Measurements from ENCODE around the gene DOCK7.

Gene DOCK7

DNA sequence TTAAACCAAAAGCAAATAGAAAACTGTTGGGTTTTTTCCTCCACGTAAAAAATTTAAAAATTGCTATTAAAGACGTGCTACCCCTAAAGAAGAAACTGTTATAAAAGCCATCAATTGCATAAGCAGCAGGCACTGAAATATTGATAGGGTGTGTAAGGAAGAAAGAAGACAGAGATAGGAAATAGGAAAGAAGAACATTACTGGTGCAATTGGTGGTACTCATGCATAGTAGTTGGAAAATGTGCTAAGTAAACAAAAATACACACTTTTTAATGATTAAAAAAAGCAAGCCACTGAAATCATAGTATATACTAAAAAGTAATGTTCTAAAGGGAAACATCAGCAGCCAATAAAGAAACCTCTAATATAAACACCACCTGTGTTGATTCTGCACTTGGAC is 143.6 kb downstream of the DOCK7 start:
- no peak for DNase-seq
- H3K4ac ChIP-seq (ENCODE audit: low read depth in 1 of 2, low read length in 2 of 2): no peak overlapping the region
- H4K91ac ChIP-seq (ENCODE audit: low read length): no peak overlapping the region
- no peak overlapping the region for H2AFZ ChIP-seq (ENCODE audit: low read depth, low read length)
- no peaks in the 10 kb centered on the region for H3K9me3 ChIP-seq (ENCODE audit: control insufficient read depth, low read length)
- H3K27me3 ChIP-seq (ENCODE audit: control insufficient read depth in 1 of 2, insufficient read depth in 1 of 2, low read length in 2 of 2): no peaks in the 10 kb centered on the region
- peaks cover 0 to 48% of the 10 kb centered on the region in 2 experiments for H3K36me3 ChIP-seq (ENCODE audit: control insufficient read depth in 1 of 2, insufficient read depth in 2 of 2, low read depth in 1 of 2, low read length in 2 of 2)
- H3K27ac ChIP-seq (ENCODE audit: low read length, poor library complexity, severe bottlenecking): no peak overlapping the region
- no peak overlapping the region for H3K18ac ChIP-seq (ENCODE audit: low read depth in 1 of 2, low read length in 2 of 2)
- H2BK12ac ChIP-seq (ENCODE audit: low read length in 2 of 2): no peak overlapping the region
- H3K4me2 ChIP-seq (ENCODE audit: low read length, poor library complexity, severe bottlenecking): no peak overlapping the region
- WGBS: 100% methylated on average over 2 of the region's 2 CpGs
- no peak overlapping the region for H3K9ac ChIP-seq (ENCODE audit: low read length)
- no peak overlapping the region for H2AK5ac ChIP-seq (ENCODE audit: low read length, severe bottlenecking)
- peaks cover 2% of the 10 kb centered on the region for H3K79me1 ChIP-seq (replicated peaks; ENCODE audit: low read length, poor library complexity, severe bottlenecking)
- H2BK5ac ChIP-seq (ENCODE audit: low read depth, low read length, poor library complexity, severe bottlenecking): no peak overlapping the region
- H3K4me1 ChIP-seq (ENCODE audit: control insufficient read depth, insufficient read depth, low read depth, low read length): no peaks in the 10 kb centered on the region
- no peak overlapping the region for H3K4me3 ChIP-seq (ENCODE audit: insufficient read depth in 1 of 2, low read depth in 1 of 2, low read length in 2 of 2)
- no peak overlapping the region for H3K14ac ChIP-seq (ENCODE audit: low read length in 2 of 2)
- H2BK120ac ChIP-seq (ENCODE audit: low read depth, low read length): no peak overlapping the region
- H4K8ac ChIP-seq (ENCODE audit: low read length): no peak overlapping the region
- H2BK15ac ChIP-seq (ENCODE audit: low read depth, poor library complexity, severe bottlenecking): no peak overlapping the region
- no peak overlapping the region for H3K23ac ChIP-seq (ENCODE audit: low read length in 2 of 2)

DNA sequence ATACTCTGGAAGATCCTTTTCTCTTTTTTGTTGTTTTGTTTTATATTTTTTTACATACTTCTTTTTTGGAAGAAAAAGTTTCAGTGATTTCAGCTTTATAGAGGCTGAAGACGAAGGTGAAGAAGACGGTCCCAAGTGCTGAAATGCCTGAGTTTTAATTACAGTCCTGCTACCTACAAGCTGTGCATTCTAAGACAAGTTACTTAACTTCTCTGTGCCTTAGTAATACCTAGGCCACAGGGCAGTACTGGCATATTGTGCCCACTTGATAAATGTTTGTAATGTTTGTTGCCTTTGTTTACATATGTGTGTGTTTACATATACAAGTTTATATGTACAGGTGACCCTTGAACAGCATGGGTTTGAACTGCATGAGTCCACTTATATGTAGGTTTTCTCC is 147.1 kb downstream of the DOCK7 start:
- H3K27ac ChIP-seq (ENCODE audit: low read length, poor library complexity, severe bottlenecking): no peak overlapping the region

DNA sequence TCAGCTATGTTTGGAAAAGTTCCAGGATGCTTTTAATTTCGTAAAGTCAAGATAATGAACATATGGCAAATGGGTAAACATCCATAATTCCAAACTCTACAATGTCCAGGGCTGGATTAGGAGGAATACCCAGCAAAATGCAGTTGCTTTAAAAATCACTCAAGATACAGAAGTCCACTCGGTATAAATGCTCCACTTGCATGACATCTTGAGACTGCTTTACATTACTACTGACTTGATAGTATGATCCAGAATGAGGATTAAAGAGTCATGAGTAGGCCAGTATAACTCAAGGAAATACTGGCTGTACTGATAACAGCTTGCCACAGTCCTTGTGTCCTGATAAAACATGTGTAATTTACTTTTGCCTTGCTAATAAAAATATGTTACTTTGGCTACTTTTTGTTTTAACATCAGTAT is 149.1 kb downstream of the DOCK7 start:
- H3K18ac ChIP-seq (ENCODE audit: low read depth in 1 of 2, low read length in 2 of 2): no peak overlapping the region
- no peak overlapping the region for H2BK12ac ChIP-seq (ENCODE audit: low read length in 2 of 2)
- H3K27ac ChIP-seq (ENCODE audit: low read length, poor library complexity, severe bottlenecking): no peak overlapping the region
- H3K9me3 ChIP-seq (ENCODE audit: control insufficient read depth, low read length): no peaks in the 10 kb centered on the region
- H2AK5ac ChIP-seq (ENCODE audit: low read length, severe bottlenecking): no peak overlapping the region
- no peak overlapping the region for H4K91ac ChIP-seq (ENCODE audit: low read length)
- no peak overlapping the region for H3K4me3 ChIP-seq (ENCODE audit: insufficient read depth in 1 of 2, low read depth in 1 of 2, low read length in 2 of 2)
- no peak overlapping the region for H3K9ac ChIP-seq (ENCODE audit: low read length)
- H4K8ac ChIP-seq (ENCODE audit: low read length): no peak overlapping the region
- no peak overlapping the region for H3K14ac ChIP-seq (ENCODE audit: low read length in 2 of 2)
- no peak overlapping the region for H2BK5ac ChIP-seq (ENCODE audit: low read depth, low read length, poor library complexity, severe bottlenecking)
- no peaks in the 10 kb centered on the region for H3K27me3 ChIP-seq (ENCODE audit: control insufficient read depth in 1 of 2, insufficient read depth in 1 of 2, low read length in 2 of 2)
- 92% methylated on average over 2 of the region's 2 CpGs for WGBS
- H2BK15ac ChIP-seq (ENCODE audit: low read depth, poor library complexity, severe bottlenecking): no peak overlapping the region
- H2AFZ ChIP-seq (ENCODE audit: low read depth, low read length): no peak overlapping the region
- DNase-seq: no peak
- peaks cover 7 to 87% of the 10 kb centered on the region in 2 experiments for H3K36me3 ChIP-seq (ENCODE audit: control insufficient read depth in 1 of 2, insufficient read depth in 2 of 2, low read depth in 1 of 2, low read length in 2 of 2)
- no peaks in the 10 kb centered on the region for H3K4me1 ChIP-seq (ENCODE audit: control insufficient read depth, insufficient read depth, low read depth, low read length)
- no peak overlapping the region for H3K4me2 ChIP-seq (ENCODE audit: low read length, poor library complexity, severe bottlenecking)
- no peaks in the 10 kb centered on the region for H3K79me1 ChIP-seq (replicated peaks; ENCODE audit: low read length, poor library complexity, severe bottlenecking)
- H3K4ac ChIP-seq (ENCODE audit: low read depth in 1 of 2, low read length in 2 of 2): no peak overlapping the region
- no peak overlapping the region for H2BK120ac ChIP-seq (ENCODE audit: low read depth, low read length)
- H3K23ac ChIP-seq (ENCODE audit: low read length in 2 of 2): no peak overlapping the region

More for the DNA sequence above, 147.1 kb downstream of the DOCK7 start:
- H3K9ac ChIP-seq (ENCODE audit: low read length): no peak overlapping the region
- H2BK15ac ChIP-seq (ENCODE audit: low read depth, poor library complexity, severe bottlenecking): no peak overlapping the region
- no peaks in the 10 kb centered on the region for H3K27me3 ChIP-seq (ENCODE audit: control insufficient read depth in 1 of 2, insufficient read depth in 1 of 2, low read length in 2 of 2)
- no peak overlapping the region for H3K4me3 ChIP-seq (ENCODE audit: insufficient read depth in 1 of 2, low read depth in 1 of 2, low read length in 2 of 2)
- H2AFZ ChIP-seq (ENCODE audit: low read depth, low read length): no peak overlapping the region
- H3K79me1 ChIP-seq (replicated peaks; ENCODE audit: low read length, poor library complexity, severe bottlenecking): peaks cover 2% of the 10 kb centered on the region
- no peak overlapping the region for H3K18ac ChIP-seq (ENCODE audit: low read depth in 1 of 2, low read length in 2 of 2)
- no peak overlapping the region for H3K23ac ChIP-seq (ENCODE audit: low read length in 2 of 2)
- H3K14ac ChIP-seq (ENCODE audit: low read length in 2 of 2): no peak overlapping the region
- DNase-seq: no peak
- 88% methylated on average over 2 of the region's 2 CpGs for WGBS
- peaks cover 4 to 69% of the 10 kb centered on the region in 2 experiments for H3K36me3 ChIP-seq (ENCODE audit: control insufficient read depth in 1 of 2, insufficient read depth in 2 of 2, low read depth in 1 of 2, low read length in 2 of 2)
- H2AK5ac ChIP-seq (ENCODE audit: low read length, severe bottlenecking): no peak overlapping the region
- H2BK5ac ChIP-seq (ENCODE audit: low read depth, low read length, poor library complexity, severe bottlenecking): no peak overlapping the region
- no peak overlapping the region for H2BK12ac ChIP-seq (ENCODE audit: low read length in 2 of 2)
- H4K8ac ChIP-seq (ENCODE audit: low read length): no peak overlapping the region
- no peaks in the 10 kb centered on the region for H3K4me1 ChIP-seq (ENCODE audit: control insufficient read depth, insufficient read depth, low read depth, low read length)
- H3K9me3 ChIP-seq (ENCODE audit: control insufficient read depth, low read length): no peaks in the 10 kb centered on the region
- no peak overlapping the region for H3K4ac ChIP-seq (ENCODE audit: low read depth in 1 of 2, low read length in 2 of 2)
- H2BK120ac ChIP-seq (ENCODE audit: low read depth, low read length): no peak overlapping the region
- no peak overlapping the region for H4K91ac ChIP-seq (ENCODE audit: low read length)
- no peak overlapping the region for H3K4me2 ChIP-seq (ENCODE audit: low read length, poor library complexity, severe bottlenecking)

GRCh38 chr1:62536865-62537264 is 151.3 kb downstream of the DOCK7 start:
- Histone ChIP-seq H3K9me3 (ENCODE audit: control insufficient read depth, low read length) (no peaks in the 10 kb centered on the region), H3K14ac (ENCODE audit: low read length in 2 of 2) (no peak overlapping the region), H2AFZ (ENCODE audit: low read depth, low read length) (no peak overlapping the region), H3K4me2 (ENCODE audit: low read length, poor library complexity, severe bottlenecking) (no peak overlapping the region), H3K18ac (ENCODE audit: low read depth in 1 of 2, low read length in 2 of 2) (no peak overlapping the region), H4K8ac (ENCODE audit: low read length) (no peak overlapping the region), H3K36me3 (ENCODE audit: control insufficient read depth in 1 of 2, insufficient read depth in 2 of 2, low read depth in 1 of 2, low read length in 2 of 2) (peaks cover 9 to 83% of the 10 kb centered on the region in 2 experiments), H2BK120ac (ENCODE audit: low read depth, low read length) (no peak overlapping the region), H2BK15ac (ENCODE audit: low read depth, poor library complexity, severe bottlenecking) (no peak overlapping the region), H3K79me1 (replicated peaks; ENCODE audit: low read length, poor library complexity, severe bottlenecking) (no peaks in the 10 kb centered on the region), H3K23ac (ENCODE audit: low read length in 2 of 2) (no peak overlapping the region), H3K4me1 (ENCODE audit: control insufficient read depth, insufficient read depth, low read depth, low read length) (no peaks in the 10 kb centered on the region), H4K91ac (ENCODE audit: low read length) (no peak overlapping the region), H2AK5ac (ENCODE audit: low read length, severe bottlenecking) (no peak overlapping the region), H3K4me3 (ENCODE audit: insufficient read depth in 1 of 2, low read depth in 1 of 2, low read length in 2 of 2) (no peak overlapping the region), H3K27ac (ENCODE audit: low read length, poor library complexity, severe bottlenecking) (no peak overlapping the region), H3K4ac (ENCODE audit: low read depth in 1 of 2, low read length in 2 of 2) (no peak overlapping the region), H2BK12ac (ENCODE audit: low read length in 2 of 2) (no peak overlapping the region), H3K9ac (ENCODE audit: low read length) (no peak overlapping the region), H2BK5ac (ENCODE audit: low read depth, low read length, poor library complexity, severe bottlenecking) (no peak overlapping the region), H3K27me3 (ENCODE audit: control insufficient read depth in 1 of 2, insufficient read depth in 1 of 2, low read length in 2 of 2) (no peaks in the 10 kb centered on the region)
- no peak for DNase-seq

Data from mesenchymal stem cell (in vitro differentiated cells and primary cell).